NCI-H510A (cell line): ENCODE measurements around the gene HNRNPUL2.
"Not testable (repeated sequence)": the region's sequence is repeated elsewhere in the genome, so short reads cannot be mapped to it uniquely, and the experiment has no call there.

ENCODE experiments used
- DNase-seq: peaks from one replicate; lab custom pipeline; 2025; lab: John Stamatoyannopoulos, UW

Gene HNRNPUL2

GRCh38 chr11:62703921-62704320 lies 23.3 kb downstream of the HNRNPUL2 start:
- DNase-seq = not testable (repeated sequence)

- DNase-seq = no peak
Observed at GRCh38 chr11:62702246-62702645, 25.0 kb downstream of the HNRNPUL2 start.

GRCh38 chr11:62694455-62695167 lies 32.6 kb downstream of the HNRNPUL2 start:
- peak; percentile 42 for DNase-seq

- DNase-seq = not testable (repeated sequence)
Observed at GRCh38 chr11:62693624-62694023, 33.6 kb downstream of the HNRNPUL2 start.

GRCh38 chr11:62689421-62690183 lies 37.7 kb downstream of the HNRNPUL2 start, which contains the start of gene LRRN4CL:
Gene LRRN4CL (minus strand): TSS chr11:62689530. CDS start chr11:62688508, 1,022 bp downstream.
- DNase-seq = no peak

- DNase-seq = no peak
Observed at GRCh38 chr11:62688491-62688890, 38.8 kb downstream of the HNRNPUL2 start.

- DNase-seq = no peak
Observed at GRCh38 chr11:62687508-62688396, 39.5 kb downstream of the HNRNPUL2 start.

- DNase-seq = no peak
Observed at GRCh38 chr11:62682518-62682917, 44.7 kb downstream of the HNRNPUL2 start.

GRCh38 chr11:62680825-62681240 lies 46.4 kb downstream of the HNRNPUL2 start:
- peak; percentile 41 for DNase-seq

GRCh38 chr11:62678770-62679696 lies 48.2 kb downstream of the HNRNPUL2 start, which contains the start of gene UBXN1:
Gene UBXN1 (minus strand): TSS chr11:62679073. CDS start chr11:62678923, 150 bp downstream.
- DNase-seq = peak; percentile 78

GRCh38 chr11:62678433-62678769 lies 48.9 kb downstream of the HNRNPUL2 start:
- DNase-seq = no peak

- DNase-seq = no peak
Observed at GRCh38 chr11:62677714-62678113, 49.5 kb downstream of the HNRNPUL2 start.

GRCh38 chr11:62677156-62677555 lies 50.1 kb downstream of the HNRNPUL2 start:
- no peak for DNase-seq

GRCh38 chr11:62676698-62677097 lies 50.6 kb downstream of the HNRNPUL2 start:
- DNase-seq = no peak

GRCh38 chr11:62675415-62675814 lies 51.8 kb downstream of the HNRNPUL2 start:
- DNase-seq = not testable (repeated sequence)

GRCh38 chr11:62673196-62673525 lies 54.1 kb downstream of the HNRNPUL2 start:
- DNase-seq = no peak

GRCh38 chr11:62671608-62672389 lies 55.5 kb downstream of the HNRNPUL2 start, which contains the start of the genes LBHD1 and UQCC3:
Gene LBHD1 (minus strand): TSS chr11:62672267. CDS start chr11:62670031, 2,236 bp downstream.
Gene UQCC3 (plus strand): TSS chr11:62671673. CDS start chr11:62671746, 73 bp downstream.
- peak; percentile 77 for DNase-seq

- DNase-seq = no peak
Observed at GRCh38 chr11:62671236-62671607, 56.0 kb downstream of the HNRNPUL2 start.

GRCh38 chr11:62669420-62670161 lies 57.7 kb downstream of the HNRNPUL2 start:
- DNase-seq = no peak
